Measurements from ENCODE around the gene TEN1.

DNA sequence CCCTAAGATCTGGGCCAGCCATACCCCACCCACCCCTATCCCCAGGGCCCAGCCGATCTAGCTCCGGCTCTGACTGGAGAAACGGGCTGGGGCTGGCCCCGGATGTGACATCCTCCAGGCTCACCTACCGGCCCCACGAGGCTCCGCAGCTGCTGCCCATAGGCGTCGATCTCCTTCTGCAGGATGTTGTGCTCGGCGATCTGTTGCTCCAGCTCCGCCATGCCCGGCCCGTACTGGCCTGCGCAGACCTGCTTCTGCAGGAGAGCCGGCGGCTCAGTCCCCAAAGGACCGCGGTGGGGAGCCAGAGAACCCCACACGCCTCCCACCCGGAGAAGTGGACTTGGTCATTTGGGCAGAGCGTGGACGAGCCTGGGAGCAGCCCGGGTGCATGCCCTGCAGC is 43.2 kb downstream of the TEN1 start:
- TF ChIP-seq POLR2A (IDR thresholded peaks at IDR 0.05) (no peak), EP300 (IDR thresholded peaks at IDR 0.05) (no peak)
- TF ChIP-seq, protein P1, sequence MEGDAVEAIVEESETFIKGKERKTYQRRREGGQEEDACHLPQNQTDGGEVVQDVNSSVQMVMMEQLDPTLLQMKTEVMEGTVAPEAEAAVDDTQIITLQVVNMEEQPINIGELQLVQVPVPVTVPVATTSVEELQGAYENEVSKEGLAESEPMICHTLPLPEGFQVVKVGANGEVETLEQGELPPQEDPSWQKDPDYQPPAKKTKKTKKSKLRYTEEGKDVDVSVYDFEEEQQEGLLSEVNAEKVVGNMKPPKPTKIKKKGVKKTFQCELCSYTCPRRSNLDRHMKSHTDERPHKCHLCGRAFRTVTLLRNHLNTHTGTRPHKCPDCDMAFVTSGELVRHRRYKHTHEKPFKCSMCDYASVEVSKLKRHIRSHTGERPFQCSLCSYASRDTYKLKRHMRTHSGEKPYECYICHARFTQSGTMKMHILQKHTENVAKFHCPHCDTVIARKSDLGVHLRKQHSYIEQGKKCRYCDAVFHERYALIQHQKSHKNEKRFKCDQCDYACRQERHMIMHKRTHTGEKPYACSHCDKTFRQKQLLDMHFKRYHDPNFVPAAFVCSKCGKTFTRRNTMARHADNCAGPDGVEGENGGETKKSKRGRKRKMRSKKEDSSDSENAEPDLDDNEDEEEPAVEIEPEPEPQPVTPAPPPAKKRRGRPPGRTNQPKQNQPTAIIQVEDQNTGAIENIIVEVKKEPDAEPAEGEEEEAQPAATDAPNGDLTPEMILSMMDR (IDR thresholded peaks at IDR 0.05): no peak
